Astrocyte (in vitro differentiated cells and primary cell): Measurements from ENCODE around the gene WDR37. TPM values are rescaled to one million over a fixed set of nuclear protein-coding genes. Genes with fewer than 3 reads are reported as not detected.

Experiments
- DNase-seq: peaks from one replicate; pipeline ENCODE4 v3.0.0-alpha.2; 2010; ENCODE audit warnings: low read depth
- FAIRE-seq: peaks from 2 replicates; lab custom pipeline; 2011; peaks lifted over from hg19 to GRCh38; lab: Jason Lieb, UNC
- H2AFZ ChIP-seq: 2 replicates; pipeline ENCODE4 v1.6.0; 2012; ENCODE audit warnings: low read depth, low read length, inconsistent platforms
- H3K27ac ChIP-seq: 2 replicates; pipeline ENCODE4 v1.5.1; 2011; ENCODE audit warnings: low read depth, low read length, inconsistent platforms
- H3K27me3 ChIP-seq: 2 replicates; pipeline ENCODE4 v1.6.0; 2011; ENCODE audit warnings: low read length, inconsistent platforms; ENCODE audit not compliant: insufficient read depth
- H3K36me3 ChIP-seq: 2 replicates; pipeline ENCODE4 v1.5.1; 2011; ENCODE audit warnings: low read length, inconsistent platforms; ENCODE audit not compliant: insufficient read depth
- H3K4me1 ChIP-seq: 2 replicates; pipeline ENCODE4 v1.5.1; 2011; ENCODE audit warnings: low read length, inconsistent platforms; ENCODE audit not compliant: insufficient read depth
- H3K4me2 ChIP-seq: 2 replicates; pipeline ENCODE4 v1.6.0; 2012; ENCODE audit warnings: low read length, inconsistent platforms
- H3K4me3 ChIP-seq: 2 replicates; pipeline ENCODE4 v1.5.1; 2011; ENCODE audit warnings: low read depth, mild to moderate bottlenecking, low read length, inconsistent platforms; ENCODE audit not compliant: insufficient read depth
- H3K79me2 ChIP-seq: 2 replicates; pipeline ENCODE4 v1.6.0; 2012; ENCODE audit warnings: mild to moderate bottlenecking, low read length, inconsistent platforms; ENCODE audit not compliant: insufficient read depth
- H3K9ac ChIP-seq: 2 replicates; pipeline ENCODE4 v1.6.0; 2012; ENCODE audit warnings: mild to moderate bottlenecking, low read length, inconsistent platforms
- H3K9me3 ChIP-seq: 2 replicates; pipeline ENCODE4 v1.5.1; 2012; ENCODE audit warnings: low read depth, mild to moderate bottlenecking, low read length, inconsistent platforms; ENCODE audit not compliant: insufficient read depth
- H4K20me1 ChIP-seq: 2 replicates; pipeline ENCODE4 v1.6.0; 2012; ENCODE audit warnings: low read length, inconsistent platforms; ENCODE audit not compliant: insufficient read depth
- H3K27ac Mint-ChIP-seq: one replicate; pipeline ENCODE4 v1.8.0; 2021; ENCODE audit warnings: mild to moderate bottlenecking, mixed read lengths; ENCODE audit not compliant: unreplicated experiment
- H3K27me3 Mint-ChIP-seq: one replicate; pipeline ENCODE4 v1.8.0; 2021; ENCODE audit warnings: low read depth, mixed read lengths; ENCODE audit not compliant: unreplicated experiment
- H3K36me3 Mint-ChIP-seq: one replicate; pipeline ENCODE4 v1.8.0; 2021; ENCODE audit warnings: low read depth, mixed read lengths; ENCODE audit not compliant: unreplicated experiment
- H3K4me1 Mint-ChIP-seq: one replicate; pipeline ENCODE4 v1.8.0; 2021; ENCODE audit warnings: low read depth, mixed read lengths; ENCODE audit not compliant: unreplicated experiment
- H3K4me3 Mint-ChIP-seq: one replicate; pipeline ENCODE4 v1.8.0; 2021; ENCODE audit warnings: mild to moderate bottlenecking, moderate library complexity, mixed read lengths; ENCODE audit not compliant: unreplicated experiment
- H3K9me3 Mint-ChIP-seq: one replicate; pipeline ENCODE4 v1.8.0; 2021; ENCODE audit warnings: mild to moderate bottlenecking, mixed read lengths; ENCODE audit not compliant: unreplicated experiment
- EZH2 ChIP-seq: IDR thresholded peaks from 2 replicates; pipeline ENCODE4 v1.6.1; 2012; ENCODE audit warnings: mild to moderate bottlenecking, low read length, inconsistent platforms; ENCODE audit not compliant: insufficient read depth
- total RNA-seq: library from RNA; stranded (reverse); gene quantifications from 2 replicates; pipeline ENCODE4 v1.2.1, GENCODE V29; 2021
- TF ChIP-seq, protein P1 (sequence below): IDR thresholded peaks from 2 replicates; pipeline ENCODE4 v1.5.1; 2011; ENCODE audit warnings: low read depth, mild to moderate bottlenecking, inconsistent platforms, low read length, moderate library complexity; ENCODE audit not compliant: insufficient read depth

The WDR37 gene
- total RNA-seq, 1 donor from 2014 or later: 22.8 TPM

- Histone ChIP-seq H3K27me3 (no peaks in the 10 kb centered on the region), H3K4me2 (no peak overlapping the region), H3K4me1 (no peaks in the 10 kb centered on the region), H3K4me3 (no peak overlapping the region), H4K20me1 (peaks cover 53% of the 10 kb centered on the region), H3K79me2 (peaks cover 15% of the 10 kb centered on the region), H3K9me3 (no peaks in the 10 kb centered on the region), H2AFZ (no peak overlapping the region), H3K9ac (no peak overlapping the region), H3K27ac (no peak overlapping the region), H3K36me3 (peaks cover 33% of the 10 kb centered on the region)
- Mint-ChIP-seq H3K36me3 (peaks cover 19% of the 10 kb centered on the region), H3K27ac (no peak overlapping the region), H3K9me3 (no peaks in the 10 kb centered on the region), H3K4me1 (peaks cover 12% of the 10 kb centered on the region), H3K4me3 (no peak overlapping the region), H3K27me3 (no peaks in the 10 kb centered on the region)
- TF ChIP-seq, protein P1, sequence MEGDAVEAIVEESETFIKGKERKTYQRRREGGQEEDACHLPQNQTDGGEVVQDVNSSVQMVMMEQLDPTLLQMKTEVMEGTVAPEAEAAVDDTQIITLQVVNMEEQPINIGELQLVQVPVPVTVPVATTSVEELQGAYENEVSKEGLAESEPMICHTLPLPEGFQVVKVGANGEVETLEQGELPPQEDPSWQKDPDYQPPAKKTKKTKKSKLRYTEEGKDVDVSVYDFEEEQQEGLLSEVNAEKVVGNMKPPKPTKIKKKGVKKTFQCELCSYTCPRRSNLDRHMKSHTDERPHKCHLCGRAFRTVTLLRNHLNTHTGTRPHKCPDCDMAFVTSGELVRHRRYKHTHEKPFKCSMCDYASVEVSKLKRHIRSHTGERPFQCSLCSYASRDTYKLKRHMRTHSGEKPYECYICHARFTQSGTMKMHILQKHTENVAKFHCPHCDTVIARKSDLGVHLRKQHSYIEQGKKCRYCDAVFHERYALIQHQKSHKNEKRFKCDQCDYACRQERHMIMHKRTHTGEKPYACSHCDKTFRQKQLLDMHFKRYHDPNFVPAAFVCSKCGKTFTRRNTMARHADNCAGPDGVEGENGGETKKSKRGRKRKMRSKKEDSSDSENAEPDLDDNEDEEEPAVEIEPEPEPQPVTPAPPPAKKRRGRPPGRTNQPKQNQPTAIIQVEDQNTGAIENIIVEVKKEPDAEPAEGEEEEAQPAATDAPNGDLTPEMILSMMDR: no peak
- TF ChIP-seq EZH2: no peak
- no peak for FAIRE-seq
- no peak for DNase-seq
Measured at GRCh38 chr10:1096287-1096889, 40.2 kb downstream of the WDR37 start.

DNA sequence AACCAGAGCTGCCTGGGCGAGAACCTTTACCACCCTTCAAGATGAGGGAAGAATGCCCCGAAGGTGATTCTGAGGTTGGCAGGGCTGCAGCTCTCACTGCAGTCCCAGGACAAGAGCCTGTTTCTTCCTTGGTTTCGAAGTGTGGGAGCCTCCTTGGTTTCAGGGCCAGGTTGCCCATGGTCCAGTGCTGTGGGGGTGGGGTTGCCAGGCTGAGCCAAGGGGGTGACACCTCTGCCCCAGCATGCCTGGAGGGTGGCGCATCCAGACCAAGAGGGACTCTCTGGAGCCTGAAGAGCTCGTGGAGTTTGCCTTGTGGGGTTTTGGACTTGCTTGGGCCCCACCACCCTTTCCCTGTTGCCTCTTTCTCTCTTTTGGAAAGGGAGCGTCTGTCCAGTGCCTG is 41.3 kb downstream of the WDR37 start:
- Histone ChIP-seq H3K9ac (no peak overlapping the region), H4K20me1 (peaks cover 63% of the 10 kb centered on the region), H3K36me3 (peaks cover 34% of the 10 kb centered on the region), H3K27me3 (no peaks in the 10 kb centered on the region), H3K9me3 (no peaks in the 10 kb centered on the region), H3K4me1 (peaks cover 3% of the 10 kb centered on the region), H3K4me3 (no peak overlapping the region), H2AFZ (no peak overlapping the region), H3K27ac (no peak overlapping the region), H3K79me2 (peaks cover 25% of the 10 kb centered on the region), H3K4me2 (no peak overlapping the region)
- Mint-ChIP-seq H3K4me1 (peaks cover 12% of the 10 kb centered on the region), H3K9me3 (no peaks in the 10 kb centered on the region), H3K4me3 (no peak overlapping the region), H3K27ac (no peak overlapping the region), H3K27me3 (no peaks in the 10 kb centered on the region), H3K36me3 (peaks cover 25% of the 10 kb centered on the region)
- TF ChIP-seq, protein P1: no peak
- TF ChIP-seq EZH2: no peak
- DNase-seq (no peak), FAIRE-seq (no peak)

DNA sequence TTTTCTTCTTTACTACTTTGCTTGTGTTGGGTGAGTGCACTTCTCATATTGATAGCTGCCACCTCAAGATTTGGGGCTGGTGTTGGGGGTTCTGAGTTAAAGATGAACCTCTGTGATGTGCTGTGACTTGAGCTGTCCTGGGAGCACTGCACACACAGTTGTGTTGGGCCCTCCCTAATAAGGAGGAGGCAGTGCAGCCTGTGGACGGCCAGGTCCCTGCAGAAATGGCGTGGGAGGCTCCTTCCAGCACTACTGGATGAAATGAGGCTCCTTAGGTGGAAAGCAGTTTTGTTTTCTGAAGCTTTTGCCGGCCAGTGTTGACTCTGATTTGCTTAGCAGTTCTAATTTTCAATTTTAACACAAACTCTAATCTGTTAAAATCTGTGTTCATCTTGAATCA is 44.0 kb downstream of the WDR37 start:
- no peak overlapping the region for H3K4me3 ChIP-seq
- Mint-ChIP-seq H3K36me3 (peaks cover 36% of the 10 kb centered on the region), H3K27me3 (no peaks in the 10 kb centered on the region), H3K9me3 (no peaks in the 10 kb centered on the region), H3K4me3 (no peak overlapping the region), H3K4me1 (peaks cover 13% of the 10 kb centered on the region), H3K27ac (no peak overlapping the region)
- no peak overlapping the region for H3K27ac ChIP-seq
- no peak overlapping the region for H3K9ac ChIP-seq
- peaks cover 26% of the 10 kb centered on the region for H3K79me2 ChIP-seq
- H3K36me3 ChIP-seq: peaks cover 29% of the 10 kb centered on the region
- H3K9me3 ChIP-seq: no peaks in the 10 kb centered on the region
- no peaks in the 10 kb centered on the region for H3K27me3 ChIP-seq
- H3K4me2 ChIP-seq: no peak overlapping the region
- FAIRE-seq (no peak), DNase-seq (no peak)
- no peak for TF ChIP-seq EZH2
- TF ChIP-seq, protein P1: no peak
- peaks cover 12% of the 10 kb centered on the region for H3K4me1 ChIP-seq
- H2AFZ ChIP-seq: no peak overlapping the region
- peaks cover 62% of the 10 kb centered on the region for H4K20me1 ChIP-seq
